Sigmoid colon (tissue), 4 donors: ENCODE data around the gene COPA.

Source experiments
- CTCF ChIP-seq, 4 experiments: fragments of 450-650 bp in 3 of 4; fragments of 200-600 bp in 1 of 4; IDR thresholded peaks; one replicate each; pipeline ENCODE4 v1.5.1; 2016 to 2019; ENCODE audit warnings: antibody characterized with exemption in 4 of 4, mild to moderate bottlenecking in 3 of 4, moderate library complexity in 2 of 4
- EP300 ChIP-seq, 4 donors: sonication (generic); formaldehyde crosslinking; IDR thresholded peaks; one replicate each; pipeline ENCODE4 v1.6.1; 2017; ENCODE audit warnings: antibody characterized with exemption in 4 of 4
- POLR2A ChIP-seq, 2 donors: fragments of 450-650 bp; IDR thresholded peaks; one replicate each; pipeline ENCODE4 v1.6.1; 2016; ENCODE audit warnings: antibody characterized with exemption in 2 of 2, mild to moderate bottlenecking in 2 of 2, moderate library complexity in 2 of 2
- POLR2AphosphoS5 ChIP-seq, 4 donors: sonication (generic); formaldehyde crosslinking; IDR thresholded peaks; one replicate each; pipeline ENCODE4 v1.6.1; 2017; ENCODE audit warnings: antibody characterized with exemption in 4 of 4

DNA sequence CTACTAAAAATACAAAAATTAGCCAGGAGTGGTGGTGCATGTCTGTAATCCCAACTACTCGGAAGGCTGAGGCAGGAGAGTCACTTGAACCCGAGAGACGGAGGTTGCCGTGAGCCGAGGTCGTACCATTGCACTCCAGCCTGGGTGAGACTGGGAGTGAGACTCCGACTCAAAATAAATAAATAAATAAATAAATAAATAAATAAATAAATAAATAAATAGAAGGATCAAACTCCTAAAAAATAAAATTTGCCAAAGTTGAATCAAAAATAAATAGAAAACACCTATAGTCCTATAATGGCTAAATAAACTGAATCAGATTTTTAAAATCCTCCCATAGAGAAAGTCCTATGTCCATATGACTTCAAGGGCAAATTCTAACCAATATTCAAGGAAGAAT is 42.9 kb downstream of the COPA start:
- no peak for TF ChIP-seq CTCF (IDR thresholded peaks at IDR 0.05)
- TF ChIP-seq POLR2AphosphoS5 (IDR thresholded peaks at IDR 0.05) = no peak
- TF ChIP-seq EP300 (IDR thresholded peaks at IDR 0.05) = no peak
- TF ChIP-seq POLR2A (IDR thresholded peaks at IDR 0.05) = no peak
